GM06990 (cell line): ENCODE data around the gene CCSER2.
"Not testable (repeated sequence)": the region's sequence is repeated elsewhere in the genome, so short reads cannot be mapped to it uniquely, and the experiment has no call there.

Experiments used
- DNase-seq: peaks from one replicate; pipeline ENCODE4 v3.0.0-alpha.2; 2011; ENCODE audit not compliant: insufficient read length; ENCODE audit errors: extremely low read depth
- H3K27me3 ChIP-seq: replicated peaks from 2 replicates; pipeline ENCODE4 v1.6.0; 2011; ENCODE audit warnings: low read length; ENCODE audit not compliant: control insufficient read depth, insufficient read depth
- H3K36me3 ChIP-seq: 2 replicates; pipeline ENCODE4 v1.5.1; 2011; ENCODE audit warnings: low read length; ENCODE audit not compliant: control insufficient read depth, insufficient read depth
- H3K4me3 ChIP-seq: replicated peaks from 2 replicates; pipeline ENCODE4 v1.5.1; 2011; ENCODE audit warnings: low read depth, mild to moderate bottlenecking, control low read depth, low read length
- CTCF ChIP-seq: IDR thresholded peaks from 2 replicates; pipeline ENCODE4 v1.5.1; 2011; ENCODE audit warnings: low read length, control low read depth, mild to moderate bottlenecking, inconsistent platforms; ENCODE audit not compliant: insufficient read depth, poor library complexity, severe bottlenecking

The CCSER2 gene

GRCh38 chr10:84523526-84523925 lies 195.1 kb downstream of the CCSER2 start:
- no peak for TF ChIP-seq CTCF
- Histone ChIP-seq H3K36me3 (no peaks in the 10 kb centered on the region), H3K27me3 (no peaks in the 10 kb centered on the region), H3K4me3 (no peak overlapping the region)
- no peak for DNase-seq

GRCh38 chr10:84524435-84524834 lies 196.0 kb downstream of the CCSER2 start:
- no peak for TF ChIP-seq CTCF
- DNase-seq, result no peak
- no peaks in the 10 kb centered on the region for H3K27me3 ChIP-seq
- H3K4me3 ChIP-seq, result no peak overlapping the region
- H3K36me3 ChIP-seq, result no peaks in the 10 kb centered on the region

- no peaks in the 10 kb centered on the region for H3K27me3 ChIP-seq
- no peak for TF ChIP-seq CTCF
- no peak for DNase-seq
- H3K4me3 ChIP-seq, result no peak overlapping the region
- H3K36me3 ChIP-seq, result no peaks in the 10 kb centered on the region
Observed at GRCh38 chr10:84525120-84525806, 196.9 kb downstream of the CCSER2 start.

- not testable (repeated sequence) for H3K4me3 ChIP-seq, H3K27me3 ChIP-seq, H3K36me3 ChIP-seq, DNase-seq
Observed at GRCh38 chr10:84525807-84526182, 197.4 kb downstream of the CCSER2 start.

GRCh38 chr10:84527386-84527785 lies 199.0 kb downstream of the CCSER2 start:
- H3K4me3 ChIP-seq, DNase-seq, H3K36me3 ChIP-seq, H3K27me3 ChIP-seq: not testable (repeated sequence)

- not testable (repeated sequence) for DNase-seq, H3K36me3 ChIP-seq, H3K4me3 ChIP-seq, H3K27me3 ChIP-seq
Observed at GRCh38 chr10:84528526-84528925, 200.1 kb downstream of the CCSER2 start.

GRCh38 chr10:84530724-84531325 lies 202.4 kb downstream of the CCSER2 start:
- TF ChIP-seq CTCF, result no peak
- Histone ChIP-seq H3K27me3 (no peaks in the 10 kb centered on the region), H3K36me3 (no peaks in the 10 kb centered on the region), H3K4me3 (no peak overlapping the region)
- DNase-seq, result no peak
